GM12878 (cell line): Measurements from ENCODE around the gene SDS. TPM values are rescaled to one million over a fixed set of nuclear protein-coding genes. Genes with fewer than 3 reads are reported as not detected.

Source experiments
- ATAC-seq: fragments of 200-7000 bp; cut with Tn5 transposase; 3 replicates; pipeline ENCODE4 v1.9.1; 2020; ENCODE audit warnings: mild to moderate bottlenecking, moderate library complexity
- BruUV-seq: library from RNA; stranded (reverse); fragments of 400-500 nt; replicated peaks from 2 replicates; lab custom pipeline; 2021; lab: Mats Ljungman, UMichigan
- CTCF ChIA-PET: fragments of 300-600 bp; sonication (Branson Sonifier 250); formaldehyde crosslinking; extraction: SDS; loops from one replicate; lab custom pipeline; 2021; ENCODE audit warnings: inconsistent platforms; lab: Yijun Ruan, JAX
- POLR2A ChIA-PET: fragments of 350-600 bp; formaldehyde crosslinking; extraction: SDS; loops from one replicate; lab custom pipeline; 2021; ENCODE audit warnings: inconsistent platforms; lab: Charles Lee
- RAD21 ChIA-PET: fragments of 300-600 bp; sonication (Branson Sonifier 250); formaldehyde crosslinking; loops from one replicate; lab custom pipeline; 2023; ENCODE audit warnings: antibody characterized with exemption; ENCODE audit not compliant: unreplicated experiment; lab: Charles Lee
- SMC1A ChIA-PET: fragments of 300-600 bp; sonication (Branson Sonifier 250); formaldehyde crosslinking; loops from one replicate; lab custom pipeline; 2023; ENCODE audit not compliant: unreplicated experiment, uncharacterized antibody; lab: Charles Lee
- DNase-seq: peaks from one replicate; pipeline ENCODE4 v3.0.0-alpha.2; 2011; ENCODE audit warnings: low read depth, low spot score
- FAIRE-seq: peaks from 3 replicates; lab custom pipeline; 2011; peaks lifted over from hg19 to GRCh38; lab: Jason Lieb, UNC
- H2AFZ ChIP-seq: 2 replicates; pipeline ENCODE4 v1.6.0; 2011; ENCODE audit warnings: low read depth, low read length, control low read depth; ENCODE audit not compliant: control insufficient read depth
- H3K27ac ChIP-seq: 2 replicates; pipeline ENCODE4 v1.5.1; 2011; ENCODE audit warnings: control low read depth; ENCODE audit not compliant: control insufficient read depth, insufficient read depth
- H3K27me3 ChIP-seq, 2 experiments: replicated peaks in 1 of 2; 2 replicates each; pipeline versions ENCODE4 v1.6.0 to v1.6.1; 2011; ENCODE audit warnings: low read length in 1 of 2; ENCODE audit not compliant: control insufficient read depth in 2 of 2, insufficient read depth in 2 of 2
- H3K36me3 ChIP-seq, 2 experiments: 2 replicates each; pipeline ENCODE4 v1.5.1; 2011; ENCODE audit warnings: low read length in 1 of 2; ENCODE audit not compliant: control insufficient read depth in 2 of 2, insufficient read depth in 2 of 2
- H3K4me1 ChIP-seq: 2 replicates; pipeline ENCODE4 v1.6.1; 2011; ENCODE audit warnings: mild to moderate bottlenecking, low read length, moderate library complexity, mixed read lengths; ENCODE audit not compliant: control insufficient read depth, insufficient read depth
- H3K4me2 ChIP-seq: 2 replicates; pipeline ENCODE4 v1.6.0; 2011; ENCODE audit warnings: control low read depth; ENCODE audit not compliant: control insufficient read depth, insufficient read depth
- H3K4me3 ChIP-seq: fragments of 200-600 bp; sonication (generic); 2 replicates; pipeline ENCODE4 v1.5.1; 2016
- H3K79me2 ChIP-seq: 2 replicates; pipeline ENCODE4 v1.6.0; 2011; ENCODE audit warnings: low read length; ENCODE audit not compliant: control insufficient read depth, insufficient read depth
- H3K9ac ChIP-seq: 2 replicates; pipeline ENCODE4 v1.8.0; 2011; ENCODE audit warnings: low read length, control low read depth, mixed read lengths; ENCODE audit not compliant: control insufficient read depth, insufficient read depth
- H3K9me3 ChIP-seq: replicated peaks from 3 replicates; pipeline ENCODE4 v1.5.1; 2011; ENCODE audit warnings: mild to moderate bottlenecking, low read length; ENCODE audit not compliant: control insufficient read depth, insufficient read depth
- H4K20me1 ChIP-seq: 2 replicates; pipeline ENCODE4 v1.6.0; 2011; ENCODE audit not compliant: control insufficient read depth, insufficient read depth
- BACH1 ChIP-seq: fragments of 450-650 bp; IDR thresholded peaks from 2 replicates; pipeline ENCODE4 v1.6.1; 2017; ENCODE audit warnings: mild to moderate bottlenecking, borderline replicate concordance
- EP300 ChIP-seq, 2 experiments: fragments of 150-350 bp in 1 of 2; IDR thresholded peaks; 2 replicates each; pipeline ENCODE4 v1.6.1; 2011 to 2012; ENCODE audit warnings: low read depth in 2 of 2, low read length in 2 of 2, borderline replicate concordance in 1 of 2, improper control_type of control experiment in 1 of 2, inconsistent platforms in 1 of 2; ENCODE audit not compliant: control insufficient read depth in 1 of 2
- FOS ChIP-seq: IDR thresholded peaks from 3 replicates; pipeline ENCODE4 v1.6.1; 2011; ENCODE audit warnings: borderline replicate concordance; ENCODE audit not compliant: insufficient read length; ENCODE audit errors: extremely low read depth
- MEF2B ChIP-seq: fragments of 450-650 bp; IDR thresholded peaks from 2 replicates; pipeline ENCODE4 v1.6.1; 2018; ENCODE audit warnings: mild to moderate bottlenecking, moderate library complexity; ENCODE audit not compliant: partially characterized antibody, poor library complexity, severe bottlenecking
- NBN ChIP-seq: fragments of 450-650 bp; IDR thresholded peaks from 2 replicates; pipeline ENCODE4 v1.6.1; 2016
- NFYB ChIP-seq: IDR thresholded peaks from 2 replicates; pipeline ENCODE4 v1.6.1; 2011; ENCODE audit warnings: low read depth, mild to moderate bottlenecking, low read length, improper control_type of control experiment, moderate library complexity; ENCODE audit not compliant: insufficient read depth
- PKNOX1 ChIP-seq: fragments of 450-650 bp; IDR thresholded peaks from 2 replicates; pipeline ENCODE4 v1.6.1; 2016; ENCODE audit warnings: mild to moderate bottlenecking
- POLR2A ChIP-seq: IDR thresholded peaks from 2 replicates; pipeline ENCODE4 v1.6.1; 2011; ENCODE audit warnings: low read depth, mild to moderate bottlenecking, low read length
- PRDM15 ChIP-seq: fragments of 450-650 bp; formaldehyde crosslinking; IDR thresholded peaks from 2 replicates; pipeline ENCODE4 v1.4.0; 2020; ENCODE audit warnings: mild to moderate bottlenecking, moderate library complexity
- RUNX3 ChIP-seq: IDR thresholded peaks from 2 replicates; pipeline ENCODE4 v1.6.1; 2012; ENCODE audit warnings: low read length, inconsistent platforms
- ZBTB11 ChIP-seq: fragments of 450-650 bp; formaldehyde crosslinking; IDR thresholded peaks from 2 replicates; pipeline ENCODE4 v1.5.0; 2022; ENCODE audit warnings: mild to moderate bottlenecking, missing genetic modification characterization
- WGBS: methylation state at CpG from one replicate; pipeline ENCODE4 v1.1.6; 2016; ENCODE audit warnings: low lambda C conversion rate; ENCODE audit not compliant: insufficient replicate concordance, insufficient coverage; ENCODE audit errors: missing lambda C conversion rate; 5-methylcytosine and 5-hydroxymethylcytosine counted together
- in situ Hi-C: fragments of 300-500 bp; cut with MboI; formaldehyde crosslinking; loops from 9 replicates; pipeline ENCODE4 v1.14.3; 2018; ENCODE audit warnings: mixed read lengths
- intact Hi-C: fragments of 100-400 bp; cut with micrococcal nuclease; formaldehyde crosslinking; loops from one replicate; pipeline ENCODE4 v1.14.2; 2022; ENCODE audit not compliant: unreplicated experiment
- polyA plus RNA-seq, 11 experiments: library from polyadenylated mRNA; depleted of rRNA in 4 of 11; unstranded in 6 of 11; stranded (reverse) in 5 of 11; fragments of >200 nt; fragmentation: Nextera tagmentation in 4 of 11; fragmentation: Illumina TruSeq in 1 of 11; extraction: Ambion mirVana in 4 of 11; extraction: Trizol in 1 of 11; gene quantifications; 1 replicate in 1 of 11; 2 replicates in 10 of 11; pipeline versions ENCODE4 v1.2.1 to v1.2.3, GENCODE V29; 2011 to 2016; ENCODE audit warnings: inconsistent platforms in 2 of 11, missing spikeins in 2 of 11, low read depth in 1 of 11
- total RNA-seq, 4 experiments: library from RNA; depleted of rRNA in 3 of 4; stranded (reverse); fragments of >200 nt in 3 of 4; fragmentation: Illumina TruSeq in 1 of 4; extraction: Trizol in 1 of 4; gene quantifications; 2 replicates each; pipeline versions ENCODE4 v1.2.1 to v1.2.3, GENCODE V29; 2013 to 2021

Gene SDS
- total and polyA plus RNA-seq, 10 of the 15 experiments (the other 5 are each of a cell fraction or from before 2014, with no cell fraction given), result 0.18 TPM; not detected in 9

GRCh38 chr12:113422030-113422885 is 18.6 kb upstream of the SDS start, which contains the start of gene SDSL:
Gene SDSL, plus strand, starts transcription at chr12:113422380. Its CDS starts 5,603 bp downstream, at chr12:113427983.
- ATAC-seq (peak; percentile 95), FAIRE-seq (peak; percentile 92), DNase-seq (peak; percentile 76)
- POLR2A ChIA-PET, result interaction anchor here (1.0 to 1.3 kb wide), 2 partner anchors 96 to 216 kb away, joined by 3 to 4 read pairs; no protein-coding TSS in a partner anchor
- H3K4me2 ChIP-seq, result peak within 1 kb of the TSS; percentile 64
- WGBS, result 20% methylated on average over 13 of the region's 13 CpGs
- H3K79me2 ChIP-seq, result no peaks in the 10 kb centered on the region
- peak within 1 kb of the TSS; percentile 23; the same call in 1 of the 2 replicates for H3K27ac ChIP-seq
- peak within 1 kb of the TSS; percentile 63 for H3K4me3 ChIP-seq
- H3K36me3 ChIP-seq, result no peaks in the 10 kb centered on the region
- CTCF ChIA-PET, result interaction anchor here (0.5 to 1.6 kb wide), 15 partner anchors 18 to 457 kb away, joined by 3 to 10 read pairs (median 3); no protein-coding TSS in a partner anchor
- no peaks in the 10 kb centered on the region for H3K9me3 ChIP-seq
- RAD21 ChIA-PET, result interaction anchor here (0.6 to 1.3 kb wide), 8 partner anchors 17 to 235 kb away, joined by 3 to 4 read pairs (median 3); no protein-coding TSS in a partner anchor
- H3K27me3 ChIP-seq, result no peaks in the 10 kb centered on the region
- SMC1A ChIA-PET, result interaction anchor here (0.8 to 2.9 kb wide), 5 partner anchors 106 to 236 kb away, joined by 3 to 8 read pairs (median 3); no protein-coding TSS in a partner anchor
- H4K20me1 ChIP-seq, result no peaks in the 10 kb centered on the region
- no TSS peak for BruUV-seq
- H2AFZ ChIP-seq, result peak within 1 kb of the TSS; percentile 35
- intact Hi-C loops, result loop anchor here (1.0 to 5.0 kb wide), 2 partner anchors 110 to 235 kb away; partner anchors contain the start of genes DDX54 and RITA1
- H3K4me1 ChIP-seq, result peaks cover 10% of the 10 kb centered on the region
- peak within 1 kb of the TSS; percentile 73 for H3K9ac ChIP-seq
- in situ Hi-C loops, result loop anchor here (5.0 kb wide), 1 partner anchor 225 kb away; no protein-coding TSS in a partner anchor
- TF ChIP-seq RUNX3 (peak; percentile 40), PKNOX1 (peak; percentile 64), EP300 (IDR thresholded peaks at IDR 0.05; ENCODE audit: borderline replicate concordance in 1 of 2, control insufficient read depth in 1 of 2, low read depth in 2 of 2, low read length in 2 of 2) (peak in 1 of 2 experiments; percentile 28; a peak in 1 of 4 replicates), BACH1 (no peak), NBN (peak; percentile 54; the same call in 1 of the 2 replicates), ZBTB11 (CRISPR knock-in tag) (no peak), POLR2A (no peak; the same call in 1 of the 2 replicates), NFYB (no peak), FOS (no peak), MEF2B (peak; percentile 40), PRDM15 (CRISPR knock-in tag) (no peak)
